CD4-positive, alpha-beta T cell treated with Interleukin-6 for 4 hours (primary cell): ENCODE measurements around the gene ARHGEF6.
"Not testable (repeated sequence)": the region's sequence is repeated elsewhere in the genome, so short reads cannot be mapped to it uniquely, and the experiment has no call there.

Experiments
- DNase-seq: peaks from one replicate; pipeline ENCODE4 v3.0.0-alpha.2; 2020; ENCODE audit warnings: mixed read lengths

Gene ARHGEF6, protein sequence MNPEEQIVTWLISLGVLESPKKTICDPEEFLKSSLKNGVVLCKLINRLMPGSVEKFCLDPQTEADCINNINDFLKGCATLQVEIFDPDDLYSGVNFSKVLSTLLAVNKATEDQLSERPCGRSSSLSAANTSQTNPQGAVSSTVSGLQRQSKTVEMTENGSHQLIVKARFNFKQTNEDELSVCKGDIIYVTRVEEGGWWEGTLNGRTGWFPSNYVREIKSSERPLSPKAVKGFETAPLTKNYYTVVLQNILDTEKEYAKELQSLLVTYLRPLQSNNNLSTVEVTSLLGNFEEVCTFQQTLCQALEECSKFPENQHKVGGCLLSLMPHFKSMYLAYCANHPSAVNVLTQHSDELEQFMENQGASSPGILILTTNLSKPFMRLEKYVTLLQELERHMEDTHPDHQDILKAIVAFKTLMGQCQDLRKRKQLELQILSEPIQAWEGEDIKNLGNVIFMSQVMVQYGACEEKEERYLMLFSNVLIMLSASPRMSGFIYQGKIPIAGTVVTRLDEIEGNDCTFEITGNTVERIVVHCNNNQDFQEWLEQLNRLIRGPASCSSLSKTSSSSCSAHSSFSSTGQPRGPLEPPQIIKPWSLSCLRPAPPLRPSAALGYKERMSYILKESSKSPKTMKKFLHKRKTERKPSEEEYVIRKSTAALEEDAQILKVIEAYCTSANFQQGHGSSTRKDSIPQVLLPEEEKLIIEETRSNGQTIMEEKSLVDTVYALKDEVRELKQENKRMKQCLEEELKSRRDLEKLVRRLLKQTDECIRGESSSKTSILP

DNA sequence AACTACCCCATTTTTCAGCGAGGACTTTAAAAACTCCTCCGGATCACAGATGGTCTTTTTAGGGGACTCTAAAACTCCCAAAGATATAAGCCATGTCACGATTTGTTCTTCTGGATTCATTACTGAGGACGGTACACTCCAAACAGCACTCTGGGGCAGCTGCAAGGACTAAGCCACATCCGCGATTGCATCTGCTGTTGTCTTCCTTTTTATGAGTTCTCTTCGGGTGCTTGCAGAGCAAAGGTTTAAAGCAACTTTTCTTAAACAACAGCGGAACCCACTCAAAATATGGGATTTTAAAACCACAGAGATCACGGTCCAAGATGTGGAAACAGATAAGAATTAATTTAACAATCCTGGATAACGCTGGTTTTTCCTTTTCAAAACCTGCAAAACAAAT is at the start of gene ARHGEF6:
ARHGEF6 (minus strand) TSS at position 170 of the 400 bp plus-strand sequence; CDS start at position 120, 50 bp downstream.
- peak; percentile 63 for DNase-seq

DNA sequence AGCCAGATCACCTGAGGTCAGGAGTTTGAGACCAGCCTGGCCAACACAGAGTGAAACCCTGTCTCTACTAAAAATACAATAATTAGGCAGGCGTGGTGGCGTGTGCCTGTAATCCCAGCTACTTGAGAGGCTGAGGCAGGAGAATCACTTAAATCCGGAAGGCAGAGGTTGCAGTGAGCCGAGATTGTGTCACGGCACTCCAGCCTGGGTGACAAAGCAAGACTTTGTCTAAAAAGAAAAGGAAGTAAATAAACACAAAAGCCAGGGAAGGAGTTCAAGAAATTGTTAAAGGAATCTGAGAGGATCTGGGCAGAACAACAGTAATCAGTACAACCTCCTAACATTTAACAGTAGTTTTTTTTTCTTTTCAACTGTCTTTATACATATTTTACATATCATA is 48.7 kb upstream of the ARHGEF6 start:
- no peak for DNase-seq

DNA sequence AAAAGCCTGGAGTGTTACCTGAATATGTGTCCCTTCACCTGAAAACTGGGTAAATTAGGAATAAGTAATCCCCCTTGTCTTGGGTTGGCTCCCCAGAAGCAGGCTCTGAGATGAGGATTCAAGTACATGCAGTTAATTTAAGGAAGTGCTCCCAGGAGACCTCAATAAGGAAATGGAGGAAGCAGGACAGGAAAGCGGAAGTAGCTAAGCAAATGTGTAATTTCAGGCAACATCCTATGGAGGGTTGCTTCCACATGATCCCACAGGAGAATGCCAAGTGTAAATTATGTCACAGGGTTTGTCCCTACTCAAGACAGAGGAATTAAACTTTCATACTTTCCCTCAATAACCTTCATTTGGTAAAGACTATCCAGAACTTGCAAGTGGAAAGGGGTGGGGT is 48.1 kb upstream of the ARHGEF6 start:
- DNase-seq: no peak

DNA sequence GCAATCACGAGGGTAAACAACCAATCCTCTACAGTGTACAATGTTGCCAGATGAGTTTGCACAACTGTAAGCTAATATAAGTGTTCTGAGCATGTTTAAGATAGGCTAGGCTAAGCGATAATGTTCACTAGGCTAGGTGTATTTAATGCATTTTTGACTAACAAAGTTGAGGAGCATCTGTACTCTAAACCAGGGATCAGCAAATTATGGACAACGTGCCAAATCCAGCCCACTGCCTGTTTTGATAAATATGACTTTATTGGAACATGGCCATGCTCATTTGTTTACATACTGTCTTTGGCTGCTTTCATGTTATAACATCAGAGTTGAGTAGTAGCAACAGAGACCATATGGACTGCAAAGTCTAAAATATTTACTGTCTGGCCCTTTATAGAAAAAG is 46.3 kb upstream of the ARHGEF6 start:
- no peak for DNase-seq

DNA sequence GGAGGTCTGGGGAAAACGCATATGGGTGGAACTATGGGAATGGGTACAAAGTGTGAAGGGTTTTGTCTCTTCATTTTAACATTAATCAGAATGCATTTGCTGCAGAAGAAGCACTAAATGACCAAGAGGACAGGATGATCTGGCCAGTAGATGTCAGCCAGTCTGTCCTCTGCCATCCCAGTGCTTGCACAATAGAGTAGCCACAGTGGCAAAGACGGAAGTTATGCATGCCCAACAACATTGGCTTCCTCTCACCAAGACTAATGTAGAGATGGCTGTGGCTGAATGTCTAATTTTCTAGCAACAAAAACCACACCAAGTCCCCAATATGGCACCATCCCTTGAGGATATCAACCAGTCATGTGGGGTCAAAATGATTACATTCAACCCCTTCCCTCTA is 45.0 kb upstream of the ARHGEF6 start:
- DNase-seq: no peak

DNA sequence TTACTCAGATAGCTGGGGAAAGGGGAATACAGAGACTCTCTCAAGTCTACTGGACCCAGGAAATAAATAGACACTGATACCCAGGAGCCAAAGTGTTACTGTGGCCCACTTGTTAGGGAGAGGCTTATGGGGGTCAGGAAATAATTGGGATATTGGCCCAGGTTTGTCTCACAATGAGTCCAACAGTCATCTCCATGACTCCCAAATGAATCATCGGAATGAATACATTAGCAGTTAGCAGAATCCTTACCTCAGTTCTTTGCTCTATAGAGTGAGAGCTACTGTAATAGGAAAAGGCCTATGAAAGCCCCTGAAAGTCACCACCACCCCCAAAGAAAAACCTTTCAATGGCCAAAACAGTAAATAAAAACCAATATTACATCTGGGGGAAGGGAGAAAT is 42.4 kb upstream of the ARHGEF6 start:
- no peak for DNase-seq

DNA sequence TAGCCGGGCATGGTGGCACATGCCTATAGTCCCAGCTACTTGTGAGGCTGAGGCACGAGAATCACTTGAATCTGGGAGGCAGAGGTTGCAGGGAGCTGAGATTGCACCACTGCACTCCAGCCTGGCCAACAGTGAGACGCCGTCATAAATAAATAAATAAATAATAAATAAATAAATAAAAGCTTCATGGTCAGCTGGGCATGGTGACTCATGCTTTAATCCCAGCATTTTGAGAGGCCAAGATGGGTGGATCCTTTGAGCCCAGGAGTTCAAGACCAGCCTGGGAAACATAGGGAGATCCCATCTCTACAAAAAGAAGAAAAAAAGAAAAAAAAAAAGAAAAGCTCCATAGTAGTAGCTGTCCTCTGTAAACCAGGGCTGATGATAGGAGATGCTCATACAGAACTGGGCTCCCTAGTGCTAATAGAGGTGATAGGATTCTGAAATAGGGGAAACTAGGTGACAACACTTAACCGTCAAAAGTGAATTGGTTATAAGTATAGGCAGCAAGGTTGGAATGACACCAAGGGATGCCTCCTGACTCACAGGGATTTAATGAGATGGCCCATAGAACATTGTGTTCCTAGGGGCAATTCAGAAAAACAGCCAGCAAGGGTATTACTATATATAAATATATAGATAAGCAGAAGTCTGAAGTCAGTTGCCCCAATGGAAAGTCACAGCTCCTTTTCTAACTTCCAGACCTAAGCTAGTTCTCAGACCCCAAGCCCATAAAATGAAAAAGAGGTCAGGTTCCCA is 41.8 kb upstream of the ARHGEF6 start:
- no peak for DNase-seq

DNA sequence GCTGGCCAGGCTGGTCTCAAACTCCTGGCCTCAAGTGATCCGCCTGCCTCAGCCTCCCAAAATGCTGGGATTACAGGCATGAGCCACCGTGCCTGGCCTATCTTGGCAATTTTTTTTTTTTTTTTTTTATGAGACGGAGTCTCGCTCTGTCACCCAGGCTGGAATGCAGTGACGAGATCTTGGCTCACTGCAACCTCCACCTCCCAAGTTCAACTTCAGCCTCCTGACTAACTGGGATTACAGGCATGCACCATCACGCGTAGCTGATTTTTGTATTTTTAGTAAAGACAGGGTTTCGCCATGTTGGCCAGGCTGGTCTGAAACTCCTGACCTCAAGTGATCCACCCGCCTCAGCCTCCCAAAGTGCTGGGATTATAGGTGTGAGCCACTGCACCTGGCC is 39.0 kb upstream of the ARHGEF6 start:
- DNase-seq: not testable (repeated sequence)

DNA sequence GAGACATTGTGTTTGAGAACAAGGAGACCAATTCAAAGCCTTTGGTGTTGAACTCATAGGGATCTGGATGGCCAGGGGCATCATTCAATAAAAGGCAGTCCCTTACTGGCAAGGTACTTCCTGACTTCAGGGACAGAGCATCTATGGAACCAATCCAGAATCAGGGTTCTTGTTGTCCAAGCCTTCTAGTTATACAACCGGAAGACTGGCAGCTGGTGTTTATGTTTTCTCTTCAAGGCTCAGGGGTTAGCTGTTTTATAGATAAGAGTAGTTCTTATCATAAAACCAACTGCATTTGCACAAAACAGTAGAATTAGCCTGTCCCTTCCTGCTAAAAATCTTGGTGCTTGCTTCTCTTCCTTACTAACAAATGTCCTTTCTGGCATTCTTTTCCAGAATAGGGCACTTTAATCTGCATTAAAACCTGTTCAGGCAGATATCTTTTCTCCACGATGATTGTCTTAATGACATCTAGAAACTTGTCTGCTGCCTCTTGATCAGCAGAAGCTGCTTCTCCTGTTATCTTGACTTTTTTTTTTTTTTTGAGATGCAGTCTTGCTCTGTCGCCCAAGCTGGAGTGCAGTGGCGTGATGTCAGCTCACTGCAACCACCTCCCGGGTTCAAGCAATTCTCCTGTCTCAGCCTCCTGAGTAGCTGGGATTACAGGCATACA is 38.4 kb upstream of the ARHGEF6 start:
- no peak for DNase-seq

DNA sequence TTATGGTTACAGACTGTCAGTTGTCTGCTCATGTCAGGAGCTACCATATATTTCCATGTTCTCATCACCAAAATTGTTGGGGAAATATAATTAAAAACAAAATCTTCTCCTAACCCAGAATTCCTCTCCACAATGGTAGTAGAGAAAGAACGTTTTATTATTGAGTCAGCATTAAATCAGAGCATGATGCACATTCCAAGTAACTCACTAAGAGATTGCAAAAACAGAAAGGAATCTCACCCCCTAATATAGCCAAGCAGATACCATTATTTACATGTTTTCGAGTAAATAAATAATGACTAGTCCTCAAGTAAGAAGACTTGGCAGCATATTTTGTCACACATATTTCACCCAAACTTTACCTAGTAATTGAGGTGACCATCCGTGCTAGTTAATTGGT is 36.2 kb upstream of the ARHGEF6 start:
- no peak for DNase-seq

DNA sequence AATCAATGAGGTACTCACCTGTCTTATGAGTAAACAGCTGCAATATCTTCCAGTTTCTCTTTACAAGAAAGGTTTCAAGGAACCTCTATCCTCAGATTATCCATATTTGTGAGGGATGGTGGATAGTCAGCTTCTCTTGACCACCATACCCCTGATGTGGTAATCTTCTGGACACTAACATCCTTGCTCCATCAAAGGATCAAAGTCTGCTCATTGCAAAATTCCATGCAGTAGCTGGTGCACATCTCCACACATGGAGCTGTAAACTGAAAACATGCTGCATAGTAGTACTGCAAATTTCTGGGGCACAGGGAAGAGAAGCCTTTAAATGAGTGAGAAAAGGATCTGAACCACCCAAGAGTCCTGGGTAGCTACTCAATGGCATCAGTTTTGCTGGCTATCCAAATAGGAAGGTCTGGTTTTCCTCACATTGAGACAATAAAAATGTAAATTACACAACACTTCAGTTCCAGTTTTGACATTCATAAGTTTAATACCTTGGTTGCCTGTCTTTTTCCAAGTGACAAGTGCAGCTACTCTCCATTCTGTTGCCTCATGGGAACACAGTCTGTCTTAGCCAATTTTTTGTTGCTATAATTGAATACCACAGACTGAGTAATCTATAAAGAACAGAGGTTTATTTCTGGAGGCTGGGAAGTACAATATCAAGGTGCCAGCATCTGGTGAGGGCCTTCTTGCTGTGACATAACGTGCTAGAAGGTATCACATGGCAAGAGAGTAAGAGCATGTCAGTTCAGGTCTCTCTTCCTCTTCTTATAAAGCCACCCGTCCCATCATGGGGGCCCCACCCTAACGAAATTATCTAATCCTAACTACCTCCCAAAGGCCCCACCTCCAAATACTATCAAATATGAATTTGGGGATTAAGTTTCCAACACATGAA is 34.4 kb upstream of the ARHGEF6 start:
- DNase-seq: no peak

DNA sequence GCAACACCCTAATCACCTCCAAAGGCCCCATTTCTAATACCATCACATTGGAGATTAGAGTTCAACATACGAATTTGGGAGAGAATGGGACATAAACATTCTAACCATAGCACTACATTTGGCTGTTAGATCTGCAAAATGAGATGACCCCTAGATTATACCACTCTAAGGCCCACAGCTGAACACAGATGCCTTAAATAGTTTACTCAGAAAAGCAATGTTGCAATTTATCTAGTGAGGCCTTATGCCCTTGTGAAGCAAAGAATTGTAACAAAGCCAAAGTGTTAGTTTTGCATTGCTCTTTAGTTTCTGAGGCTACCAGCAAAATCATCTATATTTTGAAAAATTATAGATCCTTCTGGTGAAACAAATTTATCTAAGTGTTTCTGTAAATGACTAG is 31.6 kb upstream of the ARHGEF6 start:
- no peak for DNase-seq

DNA sequence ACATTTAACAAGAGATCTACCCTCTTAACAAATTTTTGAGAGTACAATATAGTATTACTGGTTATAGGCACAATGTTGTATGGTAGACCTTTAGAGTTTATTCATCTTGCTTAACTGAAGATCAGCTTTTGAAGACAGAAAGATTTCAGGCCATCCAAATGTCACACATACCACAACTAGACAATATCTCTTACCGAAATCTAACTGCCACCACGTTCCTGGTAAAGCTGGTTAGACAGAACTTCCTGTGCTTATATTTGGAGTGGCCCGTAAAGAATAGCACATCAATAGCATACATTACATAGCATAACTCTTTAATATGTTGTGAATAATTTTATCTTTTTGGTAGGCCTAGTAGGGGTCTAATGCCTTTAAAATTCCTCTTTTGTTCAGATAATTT is 29.8 kb upstream of the ARHGEF6 start:
- DNase-seq: peak; percentile 13

DNA sequence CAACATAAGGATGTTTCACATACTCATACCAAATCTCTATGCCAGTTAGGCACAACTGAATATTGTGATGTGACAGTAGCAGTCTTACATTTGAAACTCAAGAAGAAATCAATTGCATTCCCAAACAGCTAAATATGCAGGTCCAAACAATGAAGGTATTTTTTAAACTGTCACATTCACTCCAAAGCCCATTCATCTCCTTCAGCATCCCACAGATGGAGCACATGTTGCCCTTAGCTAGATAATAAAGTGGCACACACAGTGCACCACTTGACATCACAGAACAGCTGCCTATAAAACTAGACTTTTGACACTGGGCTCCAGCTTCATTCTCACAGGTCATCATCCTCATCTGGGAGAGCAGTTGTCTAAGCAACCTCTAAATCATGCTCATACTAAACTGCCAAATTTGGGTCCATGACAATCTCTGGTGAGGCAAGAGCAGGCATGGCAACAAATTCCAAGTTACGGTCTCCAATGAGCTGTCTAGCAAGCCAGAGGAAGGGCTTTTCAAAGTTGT is 26.2 kb upstream of the ARHGEF6 start:
- DNase-seq: no peak

DNA sequence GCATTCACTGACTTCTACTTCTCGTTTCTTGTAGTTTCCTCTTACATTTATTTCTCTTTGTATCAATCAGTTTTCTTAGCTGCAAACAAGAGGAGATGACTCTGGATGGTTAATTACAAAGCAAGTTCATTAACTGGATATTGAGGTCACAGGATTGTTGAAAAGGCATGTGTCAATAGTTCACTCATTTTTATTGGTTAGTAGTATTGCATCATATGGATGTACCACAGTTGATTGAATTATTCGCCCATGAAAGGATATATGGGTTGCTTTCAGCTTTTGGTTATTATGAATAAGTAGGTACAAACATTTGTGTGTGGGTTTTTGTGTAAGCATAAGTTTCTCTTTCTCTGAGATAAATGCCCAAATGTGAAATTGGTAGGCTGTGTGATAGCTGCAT is 21.8 kb upstream of the ARHGEF6 start:
- no peak for DNase-seq

DNA sequence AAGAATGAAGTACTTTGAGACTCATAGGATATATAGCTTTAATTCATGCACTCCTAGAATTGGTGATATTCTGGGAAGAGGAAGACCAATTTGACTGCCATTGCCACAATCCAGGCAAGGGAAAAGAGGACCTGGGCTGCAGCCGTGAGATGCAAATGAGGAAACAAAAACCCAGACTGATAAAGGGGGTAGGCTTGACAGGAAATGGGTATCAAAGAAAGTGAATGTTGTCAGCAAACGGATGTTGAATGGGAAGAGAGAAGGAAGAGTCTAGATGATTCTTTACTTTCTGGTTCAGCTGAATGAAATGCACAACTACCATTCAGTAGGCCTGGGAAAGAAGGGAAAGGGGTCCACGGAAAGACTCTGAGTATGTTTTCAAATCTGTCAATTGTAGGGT is 17.1 kb upstream of the ARHGEF6 start:
- no peak for DNase-seq

DNA sequence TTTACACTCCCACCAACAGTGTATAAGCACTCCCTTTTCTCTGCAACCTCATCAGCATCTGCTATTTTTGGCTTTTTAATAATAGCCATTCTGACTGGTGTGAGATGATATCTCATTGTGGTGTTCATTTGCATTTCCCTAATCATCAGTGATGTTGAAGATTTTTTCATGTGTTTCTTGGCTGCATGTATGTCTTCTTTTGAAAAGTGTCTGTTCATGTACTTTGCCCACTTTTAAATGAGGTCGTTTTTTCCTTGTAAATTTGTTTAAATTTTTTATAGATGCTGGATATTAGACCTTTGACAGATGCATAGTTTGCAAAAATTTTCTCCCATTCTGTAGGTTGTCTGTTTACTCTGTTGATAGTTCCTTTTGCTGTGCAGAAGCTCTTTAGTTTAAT is 14.4 kb upstream of the ARHGEF6 start:
- not testable (repeated sequence) for DNase-seq

DNA sequence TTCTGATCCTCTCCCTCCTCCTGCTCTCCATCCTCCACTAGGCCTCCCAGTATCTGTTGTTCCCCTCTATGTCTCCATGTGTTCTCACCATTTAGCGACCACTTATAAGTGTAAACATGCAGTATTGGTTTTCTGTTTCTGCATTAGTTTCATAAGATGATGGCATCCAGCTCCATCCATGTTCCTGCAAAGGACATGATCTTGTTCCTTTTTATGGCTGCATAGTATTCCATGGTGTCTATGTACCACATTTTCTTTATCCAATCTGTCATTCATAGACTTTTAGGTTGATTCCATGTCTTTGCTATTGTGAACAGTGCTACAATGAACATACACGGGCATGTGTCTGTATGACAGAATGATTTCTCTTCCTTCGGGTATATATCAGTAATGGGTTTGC is 13.9 kb upstream of the ARHGEF6 start:
- not testable (repeated sequence) for DNase-seq

DNA sequence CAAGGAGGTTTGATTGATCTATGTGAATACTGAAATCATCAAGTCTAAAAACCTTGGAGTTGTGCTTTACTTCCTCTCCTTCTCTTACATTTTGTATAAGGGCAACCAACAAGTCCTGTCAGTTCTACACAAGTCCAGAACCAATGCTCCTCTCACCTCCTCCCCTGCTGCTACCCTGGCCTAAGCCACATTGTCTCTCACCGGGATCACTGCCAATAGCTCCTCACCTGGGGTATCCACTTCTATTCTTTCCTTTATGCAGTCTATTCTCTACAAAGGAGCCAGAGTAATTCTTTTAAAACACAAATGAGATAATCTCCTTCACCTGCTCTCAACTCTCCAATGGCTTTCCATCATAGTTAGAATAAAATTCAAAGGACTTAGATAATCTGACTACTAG is 13.3 kb upstream of the ARHGEF6 start:
- no peak for DNase-seq

DNA sequence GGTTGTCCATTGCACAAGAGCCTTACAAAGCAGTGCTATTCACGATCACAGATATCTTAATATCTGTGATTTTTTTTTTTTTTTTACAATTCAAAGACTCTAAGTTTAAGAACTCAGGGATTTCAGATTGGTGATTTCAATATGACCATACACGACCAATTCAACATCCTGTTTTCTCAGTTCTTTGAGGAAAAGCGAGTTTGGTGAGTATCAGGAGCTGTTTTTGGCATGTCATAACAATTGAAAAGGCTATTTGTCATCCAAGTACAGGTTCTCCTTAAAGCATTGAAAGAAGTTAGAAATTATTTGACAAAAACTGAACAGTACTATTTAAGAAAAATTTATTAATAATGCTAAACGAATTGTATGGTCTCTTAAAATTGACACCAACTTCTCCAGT is 9.1 kb upstream of the ARHGEF6 start:
- no peak for DNase-seq

DNA sequence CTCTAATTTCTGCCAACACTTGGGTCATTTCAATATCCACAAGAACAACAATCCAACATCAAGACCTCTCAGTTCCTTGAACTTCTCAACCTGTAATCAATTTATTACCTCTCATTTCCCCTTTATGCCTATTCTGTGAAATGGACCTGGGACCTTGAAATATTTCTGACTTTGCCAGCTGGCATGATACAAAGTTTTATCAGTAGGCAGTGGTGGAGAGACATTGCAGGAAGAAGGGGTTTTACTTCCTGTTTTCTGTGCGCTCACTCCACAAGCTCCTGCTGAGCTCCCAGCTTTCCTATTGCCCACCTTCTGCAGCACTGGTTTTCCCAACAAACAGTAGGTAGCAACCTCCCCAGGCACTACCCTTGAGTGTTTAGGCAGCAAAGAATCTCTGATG is 3.5 kb upstream of the ARHGEF6 start:
- no peak for DNase-seq

DNA sequence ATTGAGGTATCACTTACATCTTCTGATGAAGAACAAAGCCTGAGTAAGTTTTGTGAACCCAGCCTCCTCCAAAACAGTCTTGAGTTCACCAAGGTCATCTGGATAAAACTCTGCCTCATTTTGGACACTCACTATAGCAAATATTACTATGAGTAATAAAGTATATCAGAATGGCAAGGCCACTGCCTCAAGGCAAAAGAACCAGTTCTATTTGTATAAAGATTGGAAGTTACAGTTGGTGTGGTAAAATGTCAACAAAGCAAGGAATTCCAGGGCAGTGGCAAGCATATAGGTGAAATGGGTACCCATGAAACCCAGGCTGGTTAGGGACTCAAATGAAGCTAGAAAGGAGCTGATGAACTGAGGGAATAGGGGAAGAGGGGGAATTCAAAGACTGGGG is 2.4 kb upstream of the ARHGEF6 start:
- no peak for DNase-seq
